ENCODE results near the gene NEURL1.
"Not testable (repeated sequence)": the region's sequence is repeated elsewhere in the genome, so short reads cannot be mapped to it uniquely, and the experiment has no call there.

NEURL1 gene

DNA sequence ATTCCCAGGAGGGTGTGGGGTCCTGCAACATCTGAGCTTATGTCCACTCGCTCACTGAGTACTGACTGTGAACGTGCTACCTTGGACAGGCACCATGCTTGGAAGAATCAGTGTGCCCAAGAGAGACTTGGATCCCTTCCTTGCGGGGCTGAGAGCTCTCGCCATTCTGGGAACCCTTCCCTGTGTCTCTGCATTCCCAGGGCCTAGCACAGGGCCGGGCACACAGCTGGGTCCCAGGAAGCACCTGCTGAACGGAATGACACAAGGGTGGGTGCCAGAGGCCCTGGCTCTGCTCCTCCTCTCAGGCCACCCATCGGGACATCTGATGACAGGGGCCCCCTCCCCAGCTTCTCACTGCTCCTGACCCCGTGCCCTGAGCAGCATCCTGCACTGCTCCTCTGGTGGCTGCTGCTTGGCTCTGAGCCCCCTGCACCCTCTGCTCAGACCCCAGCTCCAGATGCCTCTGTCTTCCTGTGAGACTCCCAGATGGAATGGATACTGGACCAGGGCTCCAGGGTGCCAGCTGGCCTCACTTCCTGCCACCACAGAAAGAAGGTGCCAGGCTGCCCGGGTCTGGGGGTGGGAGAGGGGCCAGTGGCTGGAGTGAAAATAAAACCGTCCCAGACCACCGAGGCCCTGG lies 129.6 kb downstream of the NEURL1 start:
- TF ChIP-seq POLR2A (IDR thresholded peaks at IDR 0.05; ENCODE audit: low read length) (no peak), GATA1 (IDR thresholded peaks at IDR 0.05; ENCODE audit: low read depth, low read length) (no peak)

DNA sequence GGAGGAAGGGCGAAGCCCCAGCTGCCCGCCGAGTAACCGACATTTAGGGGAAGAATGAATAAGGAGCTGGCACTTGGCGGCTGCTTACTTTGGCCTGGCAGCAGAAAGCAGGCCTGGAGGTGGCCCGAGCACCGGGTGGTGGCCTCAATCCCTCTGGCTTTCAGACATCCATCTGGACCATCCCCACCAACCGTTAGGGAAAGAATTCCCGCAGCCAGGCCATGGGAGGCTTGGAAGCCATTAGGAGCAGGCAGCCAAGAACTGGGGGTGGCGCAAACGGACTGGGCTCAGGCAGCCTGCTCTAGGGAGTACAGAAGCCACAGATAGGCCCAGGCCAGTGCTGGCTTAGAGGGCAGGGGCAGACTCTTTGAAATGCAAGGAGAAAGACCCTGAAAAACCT lies 132.7 kb downstream of the NEURL1 start:
- TF ChIP-seq POLR2A (IDR thresholded peaks at IDR 0.05; ENCODE audit: low read length) (peak; percentile 5), GATA1 (IDR thresholded peaks at IDR 0.05; ENCODE audit: low read depth, low read length) (no peak)
- no peak for DNase-seq

More for the DNA sequence above, 129.6 kb downstream of the NEURL1 start:
- no peak for DNase-seq

DNA sequence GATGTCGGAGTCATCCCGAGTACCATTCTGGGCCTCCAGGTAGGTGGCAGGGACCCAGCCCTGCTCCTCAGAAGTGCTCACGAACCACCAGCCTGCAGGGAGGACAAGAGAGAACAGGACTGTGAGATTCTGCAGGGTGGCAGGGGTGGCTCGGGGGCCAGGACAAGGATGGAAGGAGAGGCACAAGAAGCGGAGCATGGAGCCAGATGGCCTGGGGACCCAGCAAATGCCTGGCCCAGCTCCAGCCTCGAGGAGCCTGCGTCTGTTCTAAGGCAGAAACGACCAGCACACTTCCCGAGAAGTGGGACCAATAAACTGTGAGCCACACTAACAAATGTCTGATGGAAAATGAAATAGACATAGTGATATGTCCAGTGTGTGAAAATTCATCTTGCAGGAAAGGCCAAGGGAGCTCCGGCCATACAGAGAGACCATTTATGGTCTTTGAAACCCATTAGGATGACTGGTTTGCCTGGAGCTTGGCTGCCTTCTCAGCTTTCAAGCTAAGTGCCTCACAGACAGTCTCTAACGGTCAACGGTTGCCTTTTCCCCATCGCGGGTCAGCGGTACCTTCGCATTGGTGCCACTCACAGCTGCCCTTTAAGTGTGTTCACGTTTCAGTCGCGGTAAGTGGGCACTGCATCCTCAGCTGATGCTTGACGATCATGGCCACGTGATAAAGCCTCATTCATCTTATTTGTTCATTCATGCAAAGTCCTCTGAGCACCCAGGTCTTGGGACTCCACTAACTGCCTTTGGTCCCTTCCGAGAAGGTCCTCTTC lies 133.8 kb downstream of the NEURL1 start:
- no peak for TF ChIP-seq GATA1 (IDR thresholded peaks at IDR 0.05; ENCODE audit: low read depth, low read length)
- peak; percentile 72 for TF ChIP-seq POLR2A (IDR thresholded peaks at IDR 0.05; ENCODE audit: low read length)

DNA sequence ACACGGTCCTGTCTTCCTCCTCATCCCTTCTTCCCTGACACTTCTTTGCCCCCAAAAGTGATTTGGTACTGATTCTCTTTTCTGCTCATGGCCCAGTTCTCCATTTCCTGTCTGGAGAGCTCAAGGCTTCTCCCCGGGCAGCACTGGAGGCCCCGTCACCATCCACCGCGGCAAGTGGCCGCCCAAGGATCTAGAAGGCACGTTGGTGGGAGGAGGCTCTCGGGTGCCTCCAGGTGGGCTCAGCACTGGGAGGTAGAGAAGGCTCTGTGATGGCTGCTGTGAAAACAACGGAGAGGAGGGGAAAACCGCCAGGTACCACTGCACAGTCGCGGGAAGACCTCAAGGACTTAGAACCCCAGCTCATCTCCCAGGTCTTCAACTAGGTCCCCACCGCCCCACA lies 134.4 kb downstream of the NEURL1 start:
- no peak for DNase-seq
- TF ChIP-seq POLR2A (IDR thresholded peaks at IDR 0.05; ENCODE audit: low read length) (no peak), GATA1 (IDR thresholded peaks at IDR 0.05; ENCODE audit: low read depth, low read length) (no peak)

More for the DNA sequence above, 133.8 kb downstream of the NEURL1 start:
- DNase-seq: no peak

DNA sequence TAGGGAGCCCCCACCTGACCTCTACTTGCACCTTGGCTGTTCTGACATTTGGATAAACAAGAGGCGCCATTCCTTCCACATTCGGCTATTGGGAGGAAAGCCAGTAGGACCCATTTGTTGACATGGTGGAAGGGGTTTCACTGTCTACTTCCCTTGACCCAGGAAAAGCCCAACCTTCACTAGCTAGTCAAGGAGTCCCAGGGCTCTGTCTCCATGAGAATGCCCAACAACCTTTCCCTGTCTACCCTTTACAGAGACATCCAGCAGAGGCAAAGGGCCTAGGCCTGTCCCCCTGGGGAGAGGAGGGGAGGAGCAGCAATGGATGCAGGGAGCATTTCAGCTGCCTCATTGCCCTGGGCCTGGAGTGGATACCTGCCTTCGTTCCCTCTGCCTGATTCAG lies 136.1 kb downstream of the NEURL1 start:
- DNase-seq: no peak
- TF ChIP-seq GATA1 (IDR thresholded peaks at IDR 0.05; ENCODE audit: low read depth, low read length): no peak
- no peak for TF ChIP-seq POLR2A (IDR thresholded peaks at IDR 0.05; ENCODE audit: low read length)

DNA sequence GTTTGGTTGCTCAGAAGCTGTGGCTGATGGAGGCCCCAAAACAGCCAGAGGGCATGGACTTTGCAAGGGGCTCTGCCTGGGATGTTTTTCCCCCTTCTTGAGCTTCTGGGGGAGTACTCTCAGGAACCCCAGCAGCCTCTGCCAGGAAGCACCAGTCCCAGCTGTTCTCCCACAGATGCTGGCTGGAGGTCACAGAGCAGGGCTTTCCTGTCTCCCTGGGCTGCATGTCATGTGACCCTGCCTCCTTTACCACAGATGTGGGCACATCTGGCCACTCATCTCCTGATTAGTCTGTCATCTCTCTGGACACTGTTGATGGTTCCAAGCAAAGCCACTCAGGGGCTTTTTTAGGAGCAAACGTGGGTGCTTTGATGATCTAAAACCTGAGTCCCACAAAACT lies 136.7 kb downstream of the NEURL1 start:
- no peak for DNase-seq
- TF ChIP-seq GATA1 (IDR thresholded peaks at IDR 0.05; ENCODE audit: low read depth, low read length) (no peak), POLR2A (IDR thresholded peaks at IDR 0.05; ENCODE audit: low read length) (peak; percentile 44)

DNA sequence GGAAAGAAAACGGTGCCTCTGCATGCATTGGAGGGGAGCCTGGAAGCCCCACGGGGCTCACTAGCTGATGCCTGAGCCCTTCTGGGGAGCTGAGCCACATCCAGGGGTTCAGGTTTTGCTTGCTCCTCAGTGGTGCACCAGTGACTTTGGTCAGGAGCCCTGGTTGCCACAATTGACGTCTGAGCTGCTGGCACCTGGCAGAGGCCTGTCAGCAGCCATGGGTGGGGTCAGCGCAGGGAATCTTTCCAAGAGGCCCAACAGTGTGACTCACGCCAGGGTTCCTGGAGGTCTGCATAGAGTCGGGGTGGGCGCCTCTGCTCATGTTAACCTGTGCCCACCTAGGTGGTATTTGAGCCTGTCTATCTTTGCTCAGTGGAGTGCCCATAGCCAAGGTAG lies 138.7 kb downstream of the NEURL1 start:
- no peak for DNase-seq
- TF ChIP-seq POLR2A (IDR thresholded peaks at IDR 0.05; ENCODE audit: low read length) (peak; percentile 41), GATA1 (IDR thresholded peaks at IDR 0.05; ENCODE audit: low read depth, low read length) (no peak)

DNA sequence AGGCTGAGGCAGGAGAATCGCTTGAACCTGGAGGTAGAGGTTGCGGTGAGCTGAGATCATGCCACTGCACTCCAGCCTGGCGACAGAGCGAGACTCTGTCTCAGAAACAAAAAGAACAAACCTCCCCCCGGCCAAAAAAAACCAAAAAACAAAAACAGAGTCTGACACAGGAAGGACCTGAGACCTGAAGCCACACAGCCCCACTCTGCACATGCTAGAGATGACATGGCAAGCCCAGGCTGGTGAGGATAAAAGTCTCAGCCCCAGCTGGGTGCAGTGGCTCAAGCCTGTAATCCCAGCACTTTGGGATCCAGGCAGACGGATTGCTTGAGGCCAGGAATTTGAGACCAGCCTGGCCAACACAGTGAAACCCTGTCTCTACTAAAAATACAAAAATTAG lies 139.4 kb downstream of the NEURL1 start:
- DNase-seq: not testable (repeated sequence)

DNA sequence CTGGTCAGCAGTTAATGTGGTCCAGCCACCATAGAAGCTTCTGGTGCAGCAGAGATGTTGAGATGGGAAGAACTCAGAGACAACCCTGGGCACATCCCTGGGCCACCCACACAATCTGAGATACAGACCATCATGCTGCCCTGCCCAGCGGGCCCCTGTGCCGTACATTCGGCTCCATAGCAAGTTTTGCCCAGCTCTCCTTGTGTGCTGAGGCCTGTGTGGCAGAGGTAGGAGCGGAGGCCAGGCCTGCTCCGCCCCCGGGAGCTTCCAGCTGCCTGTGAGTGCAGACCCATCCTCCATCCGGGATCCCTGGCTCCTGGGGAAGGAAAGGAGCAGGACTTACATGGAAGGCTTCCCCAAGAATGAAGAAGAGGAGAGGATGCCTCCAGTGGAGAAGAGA lies 140.3 kb downstream of the NEURL1 start:
- no peak for DNase-seq
- TF ChIP-seq GATA1 (IDR thresholded peaks at IDR 0.05; ENCODE audit: low read depth, low read length) (no peak), POLR2A (IDR thresholded peaks at IDR 0.05; ENCODE audit: low read length) (no peak)

DNA sequence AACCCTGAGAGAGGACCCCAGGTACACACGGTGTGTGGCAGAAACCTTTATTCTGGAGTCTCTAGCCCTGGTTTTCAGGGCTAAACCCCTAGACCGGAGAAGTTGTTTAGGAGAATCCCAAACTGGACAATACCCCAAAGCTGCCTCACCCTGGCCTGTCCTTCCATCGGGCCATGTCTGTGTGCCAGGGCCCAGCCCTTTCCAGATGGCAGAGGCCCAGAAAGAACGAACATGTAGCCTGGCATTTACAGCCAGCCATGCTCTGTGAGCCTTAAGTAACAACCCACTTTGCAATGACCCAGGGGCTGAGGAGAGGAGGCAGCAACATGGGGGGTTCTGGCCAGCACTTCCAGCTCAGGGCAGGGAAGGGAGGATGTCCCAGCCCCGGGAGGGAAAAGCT lies 142.1 kb downstream of the NEURL1 start:
- TF ChIP-seq POLR2A (IDR thresholded peaks at IDR 0.05; ENCODE audit: low read length) (no peak), GATA1 (IDR thresholded peaks at IDR 0.05; ENCODE audit: low read depth, low read length) (no peak)
- DNase-seq: no peak

DNA sequence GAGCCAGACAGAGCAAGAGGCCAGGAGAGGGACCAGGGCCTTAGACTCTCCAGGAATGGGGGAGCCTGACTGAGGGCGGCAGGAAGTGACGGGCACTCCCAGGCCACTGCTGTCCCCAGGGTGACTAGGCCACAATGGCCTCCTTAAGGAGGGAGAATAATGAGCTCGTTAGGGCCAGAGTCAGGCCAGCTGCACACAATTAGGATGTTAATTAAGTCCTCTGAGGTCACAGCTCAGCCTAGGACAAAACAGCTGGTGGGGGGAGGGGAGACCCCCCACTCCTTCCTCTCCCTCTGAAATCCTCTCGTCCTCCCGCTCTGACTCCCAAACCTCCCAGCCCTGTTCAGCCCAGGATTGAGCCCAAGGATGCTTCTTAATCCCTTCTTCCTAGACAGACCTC lies 143.0 kb downstream of the NEURL1 start:
- DNase-seq: no peak
- no peak for TF ChIP-seq POLR2A (IDR thresholded peaks at IDR 0.05; ENCODE audit: low read length)
- TF ChIP-seq GATA1 (IDR thresholded peaks at IDR 0.05; ENCODE audit: low read depth, low read length): no peak

DNA sequence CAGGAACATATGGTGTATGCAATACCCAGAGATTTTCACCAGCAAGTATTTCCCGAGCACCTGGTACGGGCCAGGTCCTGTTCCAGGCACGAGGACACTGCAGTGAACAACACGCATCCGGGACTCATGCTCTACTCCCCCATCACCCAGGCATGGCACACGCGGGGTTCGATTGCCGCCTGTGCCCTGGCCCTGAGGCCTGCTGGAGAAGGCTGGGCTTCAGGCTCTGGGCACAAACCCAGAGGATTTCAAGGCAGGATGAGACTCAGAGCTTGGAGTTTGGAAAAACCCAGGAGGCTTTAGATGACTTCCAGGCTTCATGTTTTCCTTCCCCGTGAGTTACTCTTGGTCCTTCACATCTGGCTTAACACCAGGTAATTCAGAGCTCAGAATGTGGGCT lies 143.5 kb downstream of the NEURL1 start:
- TF ChIP-seq GATA1 (IDR thresholded peaks at IDR 0.05; ENCODE audit: low read depth, low read length): no peak
- no peak for TF ChIP-seq POLR2A (IDR thresholded peaks at IDR 0.05; ENCODE audit: low read length)
- DNase-seq: no peak

DNA sequence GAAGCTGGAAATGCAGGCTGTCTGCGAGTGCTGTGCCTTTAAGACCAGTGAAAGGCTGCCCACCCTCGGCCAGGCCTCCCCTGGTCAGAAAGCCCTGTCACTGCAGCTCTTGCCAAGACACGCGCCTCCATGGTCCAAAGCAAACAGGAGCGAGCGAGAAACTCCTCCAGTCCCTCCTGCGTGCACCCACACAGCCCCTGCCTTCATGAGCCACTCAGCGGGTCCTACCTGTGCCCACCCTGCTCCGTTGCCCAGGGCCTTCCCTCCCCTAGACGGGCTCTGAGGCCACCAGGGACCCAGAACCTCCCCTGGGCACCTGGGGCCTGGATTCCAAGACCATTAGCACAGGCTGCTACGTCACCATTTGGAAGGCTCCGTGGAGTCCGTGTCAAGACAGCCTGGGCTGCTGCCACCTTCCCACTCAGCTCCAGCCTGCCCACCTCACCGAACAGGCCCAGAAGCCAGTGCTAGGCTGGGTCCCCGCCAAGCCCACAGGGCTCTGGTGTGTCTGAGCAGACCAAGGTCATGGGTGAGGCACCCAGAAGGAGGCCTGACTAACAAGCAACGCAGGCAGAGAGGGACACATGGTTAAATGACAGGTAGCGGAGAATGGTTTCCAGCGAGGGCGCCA lies 144.5 kb downstream of the NEURL1 start:
- DNase-seq: no peak
- no peak for TF ChIP-seq GATA1 (IDR thresholded peaks at IDR 0.05; ENCODE audit: low read depth, low read length)
- no peak for TF ChIP-seq POLR2A (IDR thresholded peaks at IDR 0.05; ENCODE audit: low read length)

DNA sequence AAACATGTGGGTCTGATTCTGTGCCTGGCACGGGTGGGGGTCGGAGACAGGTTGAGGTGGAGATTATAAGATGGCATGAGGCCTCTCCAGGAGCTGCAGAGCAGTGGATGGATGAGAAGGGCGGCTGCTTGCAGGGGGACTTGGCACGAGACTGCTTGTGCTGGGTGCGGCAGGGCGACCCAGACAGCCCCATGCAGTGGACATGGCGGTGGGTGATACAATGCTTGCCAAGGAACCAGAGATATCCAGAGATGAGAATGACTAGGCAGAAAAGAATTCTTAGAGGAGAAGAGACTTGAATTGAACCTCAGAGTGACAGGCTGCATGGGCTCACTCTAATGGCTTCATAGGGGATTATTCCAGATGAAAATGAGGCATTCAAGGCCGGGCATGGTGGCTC lies 145.4 kb downstream of the NEURL1 start:
- TF ChIP-seq POLR2A (IDR thresholded peaks at IDR 0.05; ENCODE audit: low read length) (no peak), GATA1 (IDR thresholded peaks at IDR 0.05; ENCODE audit: low read depth, low read length) (no peak)
- DNase-seq: peak; percentile 70 to 79

Measured in erythroblast (primary cell).